Activated CD8-positive, alpha-beta memory T cell treated with anti-CD3 and anti-CD28 coated beads, Interleukin-2, amount 10 ng/mL, durations not matched to agents 7 days and 5 days (primary cell): Measurements from ENCODE around the gene SHROOM3. TPM values are rescaled to one million over a fixed set of nuclear protein-coding genes. Genes with fewer than 3 reads are reported as not detected.
A peak's percentile ranks its signal among the peaks of the same experiment; 100 is the strongest.
"Not testable (repeated sequence)": the region's sequence is repeated elsewhere in the genome, so short reads cannot be mapped to it uniquely, and the experiment has no call there.

Experiments used
- ATAC-seq: fragments of 150-1000 bp; cut with Tn5 transposase; one replicate; pipeline ENCODE4 v1.10.0; 2021; ENCODE audit warnings: moderate library complexity
- CTCF ChIA-PET: fragments of 350-600 bp; sonication (Branson Sonifier 250); formaldehyde crosslinking; loops from one replicate; lab custom pipeline; 2021; ENCODE audit warnings: antibody characterized with exemption; lab: Charles Lee
- DNase-seq: peaks from one replicate; pipeline ENCODE4 v3.0.0-alpha.2; 2020
- H3K27ac Mint-ChIP-seq: one replicate; pipeline ENCODE4 v1.8.0; 2021; ENCODE audit warnings: mild to moderate bottlenecking, mixed read lengths
- H3K27me3 Mint-ChIP-seq: one replicate; pipeline ENCODE4 v1.8.0; 2021; ENCODE audit warnings: mixed read lengths
- H3K36me3 Mint-ChIP-seq: one replicate; pipeline ENCODE4 v1.8.0; 2021; ENCODE audit warnings: mild to moderate bottlenecking, mixed read lengths
- H3K4me1 Mint-ChIP-seq: one replicate; pipeline ENCODE4 v1.8.0; 2021; ENCODE audit warnings: mixed read lengths
- H3K4me3 Mint-ChIP-seq: one replicate; pipeline ENCODE4 v1.8.0; 2021; ENCODE audit warnings: mild to moderate bottlenecking, moderate library complexity, mixed read lengths
- H3K9me3 Mint-ChIP-seq: one replicate; pipeline ENCODE4 v1.8.0; 2022; ENCODE audit warnings: low read depth, mixed read lengths
- total RNA-seq, 2 experiments: library from RNA; stranded (reverse); gene quantifications; one replicate each; pipeline ENCODE4 v1.2.3, GENCODE V29; 2021

Gene SHROOM3
- under 1 TPM in 1 of 2 experiments, not detected in 1; 0.09 TPM for total RNA-seq

DNA sequence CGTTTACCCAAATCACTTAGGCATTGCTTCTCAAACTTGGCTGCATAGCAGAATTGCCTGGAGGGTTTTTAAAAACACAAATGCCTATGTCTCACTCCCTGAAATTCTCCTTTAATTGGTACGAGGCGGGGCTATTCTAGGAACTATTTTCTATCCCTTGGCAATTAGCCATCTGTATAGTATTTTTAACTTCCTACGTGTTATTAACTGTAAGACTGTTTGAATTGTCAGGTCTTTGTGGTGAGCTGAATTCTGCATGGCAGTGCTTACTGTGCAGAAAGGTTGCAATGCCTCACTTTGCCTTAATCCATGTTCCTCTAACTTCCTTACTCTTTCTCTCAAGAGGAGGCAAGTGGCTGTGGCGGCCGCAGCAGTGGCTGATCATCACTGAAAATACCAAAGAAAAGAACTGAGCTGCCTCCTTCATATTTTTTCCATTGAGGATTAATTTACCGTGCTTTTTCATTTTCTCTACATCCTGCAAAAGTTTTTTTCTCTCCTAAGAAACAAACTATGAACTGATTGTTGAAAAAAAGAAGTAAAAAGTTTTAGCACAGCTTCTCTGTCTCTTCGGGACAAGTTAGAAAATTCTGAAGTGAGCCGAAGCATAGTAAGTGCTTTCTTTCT lies at the start of gene SHROOM3:
Gene SHROOM3, plus strand, starts transcription at position 329 of the 627 bp plus-strand sequence. CDS start 824 bp downstream, outside the sequence.
- CTCF ChIA-PET, result no interaction called here
- Mint-ChIP-seq H3K27ac (no peak within 1 kb of the TSS), H3K4me3 (no peak within 1 kb of the TSS), H3K4me1 (peaks cover 2% of the 10 kb centered on the region), H3K36me3 (no peaks in the 10 kb centered on the region), H3K9me3 (no peaks in the 10 kb centered on the region), H3K27me3 (peaks cover 68% of the 10 kb centered on the region)
- DNase-seq, result no peak
- ATAC-seq, result no peak

DNA sequence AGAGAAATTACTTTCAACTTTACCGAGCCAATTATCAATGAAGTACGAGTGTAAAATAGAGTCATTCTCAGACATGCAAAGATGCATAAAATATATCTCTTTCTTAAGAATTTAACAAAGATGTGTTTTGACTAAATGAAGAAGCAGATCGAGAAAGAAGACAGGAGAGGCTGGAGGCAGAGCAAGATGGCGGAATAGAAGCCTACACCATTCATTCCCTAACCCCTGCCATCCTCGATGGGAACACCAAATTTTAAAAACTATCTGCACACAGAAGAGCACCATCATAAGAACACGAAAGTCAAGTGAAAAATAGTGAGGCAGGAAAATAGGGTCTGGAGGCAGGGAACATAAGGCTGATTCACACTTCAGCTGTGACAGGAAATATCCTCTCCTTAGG lies 49.1 kb upstream of the SHROOM3 start:
- peaks cover 4% of the 10 kb centered on the region for H3K36me3 Mint-ChIP-seq
- DNase-seq, result no peak
- peaks cover 42% of the 10 kb centered on the region for H3K27me3 Mint-ChIP-seq
- CTCF ChIA-PET, result no interaction called here
- H3K4me1 Mint-ChIP-seq, result peaks cover 2% of the 10 kb centered on the region
- no peak overlapping the region for H3K4me3 Mint-ChIP-seq
- peaks cover 6% of the 10 kb centered on the region for H3K9me3 Mint-ChIP-seq
- ATAC-seq, result no peak
- H3K27ac Mint-ChIP-seq, result no peak overlapping the region

DNA sequence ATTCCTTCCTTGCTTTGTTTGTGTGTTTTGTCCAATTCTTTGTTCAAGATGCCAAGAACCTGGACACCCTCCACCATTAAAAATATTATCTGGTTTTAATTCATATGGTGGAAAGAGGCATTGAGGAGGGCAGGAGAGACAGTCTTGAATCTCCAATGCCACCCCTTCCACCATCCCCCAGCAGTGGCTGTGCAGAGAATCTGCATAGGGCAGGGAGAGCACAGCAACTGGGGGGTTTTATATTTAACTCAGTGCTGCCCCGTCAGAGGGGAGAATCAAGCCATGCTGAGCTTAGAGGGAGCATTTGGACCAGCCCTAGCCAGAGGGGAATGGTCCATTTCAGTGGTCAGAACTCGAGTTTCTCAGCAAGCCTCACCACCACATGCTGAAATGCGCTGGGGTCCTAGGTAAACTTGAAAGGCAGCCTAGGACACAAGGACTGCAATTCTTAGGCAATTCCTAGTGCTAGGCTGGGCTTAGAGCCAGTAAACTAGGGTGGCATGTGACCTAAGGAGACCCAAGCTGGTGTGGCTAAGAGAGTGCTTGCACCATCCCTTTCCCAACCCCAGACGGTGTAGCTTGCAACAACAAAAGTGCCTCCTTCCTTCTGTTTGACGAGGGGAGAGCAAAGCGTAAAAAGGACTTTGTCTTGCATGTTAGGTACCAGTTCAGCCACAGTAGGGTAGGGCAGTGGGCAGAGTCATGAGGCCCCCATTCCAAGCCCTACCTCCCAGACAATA lies 48.3 kb upstream of the SHROOM3 start:
- CTCF ChIA-PET, result interaction anchor here (1.9 kb wide), 1 partner anchor 8 kb away, joined by 6 read pairs; no protein-coding TSS in a partner anchor
- H3K27me3 Mint-ChIP-seq, result peaks cover 49% of the 10 kb centered on the region
- DNase-seq, result no peak

DNA sequence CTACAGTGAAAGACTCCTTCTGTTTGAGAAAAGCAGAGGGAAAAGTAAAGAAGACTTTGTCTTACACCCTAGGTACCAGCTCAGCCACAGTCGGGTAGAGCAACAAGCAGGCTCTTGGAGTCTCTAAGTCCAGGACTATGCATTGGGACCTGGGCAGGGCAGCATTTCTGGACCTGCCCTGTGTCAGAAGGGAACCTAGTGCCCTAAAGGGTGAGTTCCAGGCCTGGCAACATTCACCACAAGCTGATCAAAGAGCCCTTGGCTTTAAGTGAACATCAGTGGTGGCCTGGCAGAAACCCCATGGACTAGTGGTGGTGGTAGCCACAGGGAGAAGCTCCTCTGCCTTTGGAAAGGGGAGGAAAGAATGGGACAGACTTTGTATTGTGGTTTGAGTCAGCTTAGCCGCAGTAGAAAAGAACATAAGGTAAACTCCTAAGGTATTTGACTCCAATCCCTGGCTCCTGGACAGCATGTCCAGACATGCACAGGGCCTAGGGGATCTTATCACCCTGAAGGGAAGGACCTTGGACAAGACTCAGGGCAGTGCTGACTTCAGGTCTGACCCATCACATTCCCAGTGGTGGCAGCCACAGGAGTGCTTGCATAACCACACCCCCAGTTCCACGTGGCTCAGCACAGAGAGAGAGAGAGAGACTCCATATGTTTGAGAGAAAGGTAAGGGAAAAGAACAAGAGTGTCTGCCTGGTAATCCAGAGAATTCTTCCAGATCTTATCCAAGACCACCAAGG lies 46.7 kb upstream of the SHROOM3 start:
- peaks cover 6% of the 10 kb centered on the region for H3K9me3 Mint-ChIP-seq

More for the DNA sequence above, 48.3 kb upstream of the SHROOM3 start:
- H3K27ac Mint-ChIP-seq, result no peak overlapping the region
- peaks cover 4% of the 10 kb centered on the region for H3K36me3 Mint-ChIP-seq
- H3K9me3 Mint-ChIP-seq, result peaks cover 6% of the 10 kb centered on the region
- H3K4me1 Mint-ChIP-seq, result peaks cover 2% of the 10 kb centered on the region
- ATAC-seq, result no peak
- H3K4me3 Mint-ChIP-seq, result no peak overlapping the region

DNA sequence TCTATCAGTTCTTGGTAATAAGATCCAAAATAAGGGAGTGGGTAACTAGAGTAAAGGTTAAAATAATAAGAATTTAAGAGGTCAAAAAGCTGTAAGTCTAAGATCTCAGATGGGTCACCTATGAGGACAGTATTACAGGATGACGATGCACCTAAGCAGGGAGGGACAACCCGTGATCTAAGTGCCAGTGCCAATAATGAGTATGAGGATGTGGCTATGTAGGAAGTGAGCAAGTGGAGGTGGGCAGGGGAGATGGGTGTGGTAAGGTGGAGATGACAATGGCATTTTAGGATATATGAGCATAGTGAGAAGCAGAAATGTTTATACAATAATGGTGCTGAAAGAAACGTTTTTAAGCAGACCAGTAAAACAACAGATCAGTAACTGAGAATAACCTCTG lies 33.4 kb upstream of the SHROOM3 start:
- peak; percentile 36 for ATAC-seq
- Mint-ChIP-seq H3K27me3 (peaks cover 53% of the 10 kb centered on the region), H3K27ac (no peak overlapping the region)

More for the DNA sequence above, 46.7 kb upstream of the SHROOM3 start:
- Mint-ChIP-seq H3K4me3 (no peak overlapping the region), H3K27me3 (peaks cover 61% of the 10 kb centered on the region), H3K4me1 (peaks cover 2% of the 10 kb centered on the region), H3K27ac (no peak overlapping the region), H3K36me3 (peaks cover 4% of the 10 kb centered on the region)
- DNase-seq (no peak), ATAC-seq (no peak)
- CTCF ChIA-PET, result interaction anchor here (0.7 to 1.9 kb wide), 2 partner anchors 10 to 12 kb away, joined by 3 to 6 read pairs; no protein-coding TSS in a partner anchor

DNA sequence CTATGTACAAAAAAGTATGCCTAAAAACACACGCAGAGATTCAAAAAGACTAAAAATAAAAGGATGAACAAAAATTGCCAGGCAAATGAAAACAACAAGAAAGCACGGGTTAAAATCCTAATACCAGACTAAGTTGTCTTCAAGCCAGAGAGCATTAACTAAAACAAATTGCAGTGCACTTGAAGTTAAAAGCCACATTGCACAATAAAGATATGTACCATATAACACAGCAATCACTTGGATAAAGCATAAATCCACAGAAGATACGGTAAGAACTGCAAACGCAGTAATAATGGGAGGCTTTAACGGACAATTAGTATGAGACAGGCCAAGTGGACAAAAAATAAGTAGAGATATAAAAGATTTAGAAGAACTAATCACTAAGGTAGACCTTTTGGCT lies 28.9 kb upstream of the SHROOM3 start:
- CTCF ChIA-PET, result no interaction called here
- H3K4me1 Mint-ChIP-seq, result peaks cover 4% of the 10 kb centered on the region
- no peaks in the 10 kb centered on the region for H3K9me3 Mint-ChIP-seq
- DNase-seq (no peak), ATAC-seq (no peak)
- no peak overlapping the region for H3K27ac Mint-ChIP-seq
- H3K27me3 Mint-ChIP-seq, result peaks cover 45% of the 10 kb centered on the region
- H3K4me3 Mint-ChIP-seq, result no peak overlapping the region
- H3K36me3 Mint-ChIP-seq, result no peaks in the 10 kb centered on the region

More for the DNA sequence above, 33.4 kb upstream of the SHROOM3 start:
- Mint-ChIP-seq H3K4me3 (no peak overlapping the region), H3K4me1 (no peaks in the 10 kb centered on the region), H3K36me3 (no peaks in the 10 kb centered on the region), H3K9me3 (peaks cover 2% of the 10 kb centered on the region)
- no peak for DNase-seq
- CTCF ChIA-PET, result no interaction called here

DNA sequence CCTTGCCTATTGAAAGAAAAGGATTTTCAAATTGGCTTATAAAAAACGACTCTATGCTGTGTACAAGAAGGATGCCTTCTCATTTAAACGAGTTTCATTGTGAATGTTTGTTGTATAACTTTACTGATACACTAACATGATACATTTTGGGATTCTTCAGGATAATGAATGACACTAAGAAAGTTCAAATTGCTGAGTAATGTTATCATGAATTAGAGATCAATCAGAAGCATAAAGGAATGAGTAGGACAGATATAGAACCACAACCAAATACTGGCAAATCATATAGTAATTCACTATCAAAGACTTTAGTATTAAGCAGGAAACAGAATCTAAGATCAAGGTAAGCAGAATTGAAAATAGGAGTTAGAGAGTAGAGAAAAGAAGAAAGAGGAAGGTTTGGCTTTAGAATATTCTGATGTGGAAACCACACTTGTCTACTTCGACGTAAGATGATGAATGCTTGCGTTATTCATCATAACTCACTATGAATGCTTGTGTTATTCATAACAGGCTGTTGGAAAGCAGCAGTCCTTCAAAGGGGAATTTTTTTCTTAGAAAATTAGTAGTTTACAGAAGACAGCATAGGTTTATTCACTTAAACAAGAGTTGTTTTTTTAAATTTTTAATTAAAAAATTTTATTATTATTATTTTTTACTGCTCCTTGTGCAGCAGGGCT lies 27.4 kb upstream of the SHROOM3 start:
- H3K4me3 Mint-ChIP-seq, result no peak overlapping the region
- ATAC-seq, result no peak

DNA sequence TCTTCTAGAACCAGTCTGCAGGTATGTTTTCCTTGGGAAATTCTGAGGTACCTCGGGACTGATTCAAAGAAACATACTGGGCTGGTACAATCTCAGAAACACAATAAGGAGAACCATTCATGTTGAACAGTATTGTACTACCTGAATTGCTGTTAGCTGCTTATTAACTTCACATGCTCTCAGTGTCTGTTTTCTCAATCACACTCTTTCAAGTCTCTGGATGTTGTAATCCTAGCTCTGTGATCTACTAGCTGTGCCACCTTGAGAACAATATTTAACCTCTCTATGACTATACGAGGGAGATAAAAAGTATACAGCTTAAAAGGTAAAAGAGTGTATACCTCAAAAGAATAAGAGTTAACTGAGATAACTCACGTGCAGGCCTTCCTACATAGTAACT lies 24.4 kb upstream of the SHROOM3 start:
- no peak overlapping the region for H3K27ac Mint-ChIP-seq
- H3K9me3 Mint-ChIP-seq, result no peaks in the 10 kb centered on the region
- H3K27me3 Mint-ChIP-seq, result peaks cover 17% of the 10 kb centered on the region
- H3K36me3 Mint-ChIP-seq, result no peaks in the 10 kb centered on the region
- CTCF ChIA-PET, result interaction anchor here (1.2 kb wide), 1 partner anchor 20 kb away, joined by 3 read pairs; no protein-coding TSS in a partner anchor
- no peak for DNase-seq
- H3K4me3 Mint-ChIP-seq, result no peak overlapping the region
- peaks cover 4% of the 10 kb centered on the region for H3K4me1 Mint-ChIP-seq
- ATAC-seq, result no peak

More for the DNA sequence above, 27.4 kb upstream of the SHROOM3 start:
- Mint-ChIP-seq H3K36me3 (no peaks in the 10 kb centered on the region), H3K27me3 (peaks cover 34% of the 10 kb centered on the region), H3K9me3 (no peaks in the 10 kb centered on the region), H3K4me1 (peaks cover 4% of the 10 kb centered on the region), H3K27ac (no peak overlapping the region)
- no peak for DNase-seq
- CTCF ChIA-PET, result no interaction called here

DNA sequence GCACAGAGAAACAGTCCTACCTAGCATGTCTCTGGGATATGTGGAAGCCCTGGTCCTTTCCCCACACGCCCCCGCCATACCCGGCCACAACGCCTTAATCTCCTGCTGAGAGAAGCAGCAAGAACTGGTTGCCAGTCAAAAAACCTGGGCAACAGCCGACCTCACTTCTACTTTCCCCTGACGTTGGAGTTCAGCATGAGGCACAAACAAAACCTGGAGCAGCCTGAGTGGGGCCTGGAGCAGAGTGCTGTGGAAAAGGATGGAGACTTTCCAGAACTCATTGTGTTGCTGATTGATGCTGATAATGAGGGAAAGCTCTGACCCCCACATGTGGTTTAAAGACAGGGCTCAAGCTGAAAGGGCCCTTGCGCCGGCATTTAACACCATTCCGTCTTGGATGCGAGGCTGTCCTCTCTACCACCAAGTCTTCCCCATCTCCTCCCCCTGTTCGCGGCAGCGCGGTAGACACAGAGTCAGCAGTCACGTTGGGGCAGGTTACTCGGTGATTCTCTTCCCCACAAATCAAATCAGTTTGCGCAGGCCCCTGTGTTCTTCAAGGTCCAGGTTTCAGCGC lies 14.8 kb upstream of the SHROOM3 start:
- no peaks in the 10 kb centered on the region for H3K36me3 Mint-ChIP-seq
- no peak overlapping the region for H3K27ac Mint-ChIP-seq
- H3K27me3 Mint-ChIP-seq, result peaks cover 27% of the 10 kb centered on the region
- DNase-seq (no peak), ATAC-seq (no peak)
- CTCF ChIA-PET, result no interaction called here
- H3K4me1 Mint-ChIP-seq, result peaks cover 9% of the 10 kb centered on the region
- H3K9me3 Mint-ChIP-seq, result no peaks in the 10 kb centered on the region
- no peak overlapping the region for H3K4me3 Mint-ChIP-seq

DNA sequence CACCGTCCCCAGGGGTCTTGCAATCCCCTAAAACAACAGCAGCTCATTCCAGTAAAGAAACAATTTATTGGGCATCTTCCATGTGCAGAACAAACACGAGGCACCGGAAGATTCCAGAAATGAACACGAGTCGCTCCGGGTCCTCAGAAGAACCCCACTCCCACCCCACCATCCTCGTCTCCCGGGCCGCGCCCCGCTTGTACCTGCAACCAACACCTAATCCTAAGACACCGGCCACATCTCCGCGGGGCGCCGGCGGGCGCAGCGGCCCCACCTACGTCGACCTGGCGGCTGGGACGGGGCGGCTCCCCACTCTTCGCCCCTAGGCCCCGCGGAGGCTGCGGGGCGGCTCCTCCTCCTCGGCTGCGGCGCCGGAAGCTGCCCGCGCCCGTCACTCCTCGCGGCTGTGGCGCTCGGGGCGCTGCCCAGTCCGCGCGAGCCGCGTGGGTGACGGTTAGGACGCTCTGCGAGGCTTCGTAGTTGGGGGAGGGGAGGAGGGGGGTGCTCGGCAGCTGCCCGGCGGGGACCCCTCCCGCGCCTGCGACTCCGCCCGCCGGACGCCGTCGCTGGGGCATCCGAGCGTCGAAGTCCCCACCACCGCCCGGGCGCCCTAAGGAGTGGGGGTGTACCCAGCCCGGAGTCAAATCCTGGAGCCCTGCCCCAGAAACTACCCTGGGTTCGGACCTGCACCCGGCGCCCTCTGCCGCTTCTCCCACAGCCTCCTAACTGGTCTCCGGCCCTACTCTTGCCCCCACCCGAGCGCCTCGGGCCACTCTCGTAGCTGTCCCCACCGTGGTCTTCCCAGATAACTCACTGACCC lies 14.1 kb upstream of the SHROOM3 start, which contains the start of gene CCDC158:
Gene CCDC158, minus strand, starts transcription at position 380 of the 820 bp plus-strand sequence. CDS start 17,934 bp downstream, outside the sequence.
- no peak for DNase-seq
- peak; percentile 58 for ATAC-seq
- Mint-ChIP-seq H3K27ac (no peak within 1 kb of the TSS), H3K9me3 (no peaks in the 10 kb centered on the region), H3K36me3 (no peaks in the 10 kb centered on the region), H3K4me3 (peak within 1 kb of the TSS; percentile 24), H3K4me1 (peaks cover 9% of the 10 kb centered on the region), H3K27me3 (peaks cover 31% of the 10 kb centered on the region)
- CTCF ChIA-PET, result no interaction called here

DNA sequence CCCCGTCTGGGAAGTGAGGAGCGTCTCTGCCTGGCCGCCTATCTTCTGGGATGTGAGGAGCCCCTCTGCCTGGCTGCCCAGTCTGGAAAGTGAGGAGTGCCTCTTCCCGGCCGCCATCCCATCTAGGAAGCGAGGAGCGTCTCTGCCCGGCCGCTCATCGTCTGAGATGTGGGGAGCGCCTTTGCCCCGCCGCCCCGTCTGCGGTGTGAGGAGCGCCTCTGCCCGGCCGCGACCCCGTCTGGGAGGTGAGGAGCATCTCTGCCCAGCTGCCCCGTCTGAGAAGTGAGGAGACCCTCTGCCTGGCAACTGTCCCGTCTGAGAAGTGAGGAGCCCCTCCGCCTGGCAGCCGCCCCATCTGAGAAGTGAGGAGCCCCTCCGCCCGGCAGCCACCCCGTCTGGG lies 11.9 kb upstream of the SHROOM3 start:
- ATAC-seq, DNase-seq, H3K36me3 Mint-ChIP-seq, H3K4me1 Mint-ChIP-seq, CTCF ChIA-PET, H3K9me3 Mint-ChIP-seq, H3K4me3 Mint-ChIP-seq, H3K27ac Mint-ChIP-seq: not testable (repeated sequence)
- H3K27me3 Mint-ChIP-seq, result peaks cover 31% of the 10 kb centered on the region

DNA sequence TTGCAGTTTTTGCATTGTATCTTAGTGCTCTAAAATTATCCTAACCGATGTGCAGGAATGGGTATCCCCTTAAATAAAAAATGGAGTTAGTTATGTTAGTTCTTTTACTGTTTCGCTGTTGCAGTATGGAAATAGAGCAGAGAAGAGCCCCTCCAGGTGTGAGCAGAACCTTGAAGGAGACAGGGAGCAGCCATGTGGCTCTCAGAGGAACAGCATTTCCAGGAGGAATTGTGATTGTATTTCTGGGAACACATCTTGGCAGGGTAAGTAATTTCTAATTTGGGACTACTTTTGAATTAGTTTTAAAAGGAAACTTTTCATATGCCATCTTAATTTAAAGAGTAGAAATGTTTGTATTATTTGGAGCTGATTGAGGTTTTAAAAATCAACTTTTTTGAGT lies 8.8 kb upstream of the SHROOM3 start:
- DNase-seq, result no peak
- no peak overlapping the region for H3K27ac Mint-ChIP-seq
- H3K36me3 Mint-ChIP-seq, result no peaks in the 10 kb centered on the region
- H3K27me3 Mint-ChIP-seq, result peaks cover 20% of the 10 kb centered on the region
- CTCF ChIA-PET, result no interaction called here
- H3K4me3 Mint-ChIP-seq, result no peak overlapping the region
- peaks cover 5% of the 10 kb centered on the region for H3K4me1 Mint-ChIP-seq
- ATAC-seq, result no peak
- no peaks in the 10 kb centered on the region for H3K9me3 Mint-ChIP-seq
